BE2C (cell line): ENCODE measurements around the gene GMPR.

Experiments used
- DNase-seq: peaks from one replicate; pipeline ENCODE4 v3.0.0-alpha.2; 2020
- H3K27me3 ChIP-seq: fragments of 250-450 bp; sonication (Bioruptor Pico); 2 replicates; pipeline ENCODE4 v1.5.1; 2020; ENCODE audit warnings: mild to moderate bottlenecking
- H3K36me3 ChIP-seq: fragments of 250-450 bp; sonication (Bioruptor Pico); 2 replicates; pipeline ENCODE4 v1.5.1; 2020; ENCODE audit warnings: mild to moderate bottlenecking
- H3K4me1 ChIP-seq: fragments of 250-450 bp; sonication (Bioruptor Pico); 2 replicates; pipeline ENCODE4 v1.5.1; 2020
- H3K4me3 ChIP-seq: 2 replicates; pipeline ENCODE4 v1.5.1; 2011; ENCODE audit warnings: low read depth, low read length
- H3K9me3 ChIP-seq: fragments of 250-450 bp; sonication (Bioruptor Pico); 2 replicates; pipeline ENCODE4 v1.5.1; 2020
- CTCF ChIP-seq: IDR thresholded peaks from 2 replicates; pipeline ENCODE4 v1.5.1; 2012; ENCODE audit warnings: mild to moderate bottlenecking, low read depth, low read length

The GMPR gene

GRCh38 chr6:16199804-16200203, 38.6 kb upstream of the GMPR start:
- Histone ChIP-seq H3K4me1 (no peaks in the 10 kb centered on the region), H3K4me3 (no peak overlapping the region), H3K27me3 (no peaks in the 10 kb centered on the region), H3K9me3 (no peaks in the 10 kb centered on the region; the same call in 1 of the 2 replicates), H3K36me3 (no peaks in the 10 kb centered on the region)
- no peak for DNase-seq
- TF ChIP-seq CTCF = no peak

DNA sequence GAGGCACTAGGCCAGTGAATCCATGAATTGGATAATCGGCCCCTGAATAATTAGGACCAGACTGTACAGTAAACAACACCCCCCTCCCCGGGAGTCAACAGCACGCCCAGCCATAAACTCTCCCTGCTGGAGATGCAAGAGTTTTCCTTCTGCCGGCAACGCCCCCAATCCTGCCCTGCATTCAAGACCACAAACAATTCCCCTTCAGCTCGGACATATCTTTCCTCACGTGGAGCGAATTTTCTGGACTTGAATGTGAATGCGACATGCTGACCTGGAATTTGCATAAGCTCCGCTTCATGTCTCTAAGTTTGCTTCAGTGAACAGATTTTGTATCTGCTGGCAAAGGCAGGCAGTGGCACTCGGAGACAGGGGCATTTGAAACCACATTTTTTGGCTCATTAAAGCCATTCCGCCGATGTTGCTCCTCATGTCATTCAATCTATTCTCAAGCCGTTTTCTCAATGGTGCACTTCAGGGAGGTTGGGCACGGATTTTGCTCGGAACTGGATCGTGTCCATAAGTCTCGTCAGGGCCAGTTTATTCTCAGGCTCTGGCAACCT, 38.0 kb upstream of the GMPR start:
- Histone ChIP-seq H3K36me3 (no peaks in the 10 kb centered on the region), H3K4me1 (peaks cover 4% of the 10 kb centered on the region), H3K9me3 (no peaks in the 10 kb centered on the region; the same call in 1 of the 2 replicates), H3K4me3 (no peak overlapping the region), H3K27me3 (no peaks in the 10 kb centered on the region)
- TF ChIP-seq CTCF = no peak
- DNase-seq = no peak

- Histone ChIP-seq H3K4me3 (no peak overlapping the region), H3K9me3 (no peaks in the 10 kb centered on the region; the same call in 1 of the 2 replicates), H3K27me3 (no peaks in the 10 kb centered on the region), H3K36me3 (no peaks in the 10 kb centered on the region), H3K4me1 (peaks cover 11% of the 10 kb centered on the region)
- DNase-seq = no peak
- no peak for TF ChIP-seq CTCF
Measured at GRCh38 chr6:16201706-16202105, 36.7 kb upstream of the GMPR start.

DNA sequence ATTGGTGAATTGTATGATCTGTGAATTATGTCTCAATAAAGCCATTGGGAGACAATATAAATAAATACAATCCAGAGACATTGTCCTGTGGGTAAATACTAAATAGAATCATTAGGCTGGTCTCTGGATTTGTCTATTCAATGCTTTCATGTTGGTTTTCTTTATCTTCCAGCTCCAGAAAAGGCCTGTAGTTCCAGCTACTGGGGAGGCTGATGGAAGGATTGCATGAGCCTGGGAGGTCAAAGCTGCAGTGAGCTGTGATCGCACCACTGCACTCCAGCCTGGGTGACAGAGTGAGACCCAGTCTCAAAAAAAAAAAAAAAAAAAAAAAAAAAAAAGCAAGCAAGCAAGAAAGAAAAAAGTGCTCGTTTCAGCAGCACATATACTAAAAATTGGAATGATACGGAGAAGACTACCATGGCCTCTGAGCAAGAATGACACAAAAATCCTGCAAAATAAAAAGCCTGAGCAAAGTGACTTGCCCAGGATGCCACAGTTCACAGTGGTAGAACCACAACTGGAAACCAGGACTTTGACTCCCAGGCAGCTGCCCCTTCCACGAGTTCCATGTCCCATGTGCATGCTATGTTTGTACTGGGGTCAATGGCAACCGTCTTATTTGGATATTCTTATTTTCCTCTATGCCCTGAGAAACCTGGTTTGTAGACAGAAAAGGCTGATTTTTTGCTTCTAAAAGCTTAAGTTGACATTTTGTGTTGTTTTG, 33.6 kb upstream of the GMPR start:
- H3K27me3 ChIP-seq = peaks cover 5% of the 10 kb centered on the region
- no peak for DNase-seq
- no peak for TF ChIP-seq CTCF
- no peak overlapping the region for H3K4me3 ChIP-seq
- no peaks in the 10 kb centered on the region for H3K36me3 ChIP-seq
- no peaks in the 10 kb centered on the region; the same call in 1 of the 2 replicates for H3K9me3 ChIP-seq
- peaks cover 11% of the 10 kb centered on the region for H3K4me1 ChIP-seq

DNA sequence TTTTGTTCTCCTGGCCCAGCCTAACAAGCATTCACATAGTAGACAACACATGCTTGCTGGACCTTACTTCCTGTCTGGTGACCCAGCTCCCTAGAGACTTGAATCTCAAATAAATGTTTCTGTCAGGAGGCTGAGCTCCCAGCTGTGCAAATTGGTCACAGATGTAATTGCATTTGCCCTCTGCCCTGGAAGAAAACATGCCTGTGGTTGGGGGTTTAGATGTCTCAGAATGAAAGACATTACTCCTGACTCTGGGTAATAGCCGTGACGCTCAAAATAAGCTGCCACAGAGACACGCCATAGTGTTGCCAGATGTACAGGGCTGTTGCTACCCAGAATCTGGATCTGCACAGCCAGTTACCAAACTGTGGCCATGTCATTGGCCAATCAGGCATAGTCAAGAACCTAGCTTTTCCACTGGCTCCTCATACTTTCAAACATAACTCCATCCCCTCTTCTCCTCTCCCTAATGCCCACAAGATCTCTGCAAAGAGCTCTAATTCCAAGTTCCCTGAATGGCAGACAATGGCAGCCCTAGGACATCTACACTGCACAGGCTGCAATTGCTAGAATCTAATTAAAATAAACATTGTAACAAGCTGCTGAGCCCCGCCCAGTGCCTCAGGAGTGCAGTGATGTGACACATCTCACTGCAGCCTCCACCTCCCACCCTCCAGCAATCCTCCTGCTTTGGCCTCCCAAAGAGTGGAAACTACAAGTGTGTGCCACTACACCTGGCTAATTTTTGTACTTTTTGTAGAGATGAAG, 32.8 kb upstream of the GMPR start:
- peaks cover 11% of the 10 kb centered on the region for H3K4me1 ChIP-seq
- peaks cover 5% of the 10 kb centered on the region for H3K27me3 ChIP-seq
- H3K36me3 ChIP-seq = no peaks in the 10 kb centered on the region
- no peaks in the 10 kb centered on the region; the same call in 1 of the 2 replicates for H3K9me3 ChIP-seq
- peak; percentile 66 for DNase-seq
- TF ChIP-seq CTCF = no peak
- H3K4me3 ChIP-seq = no peak overlapping the region
